ENCODE measurements around the gene DUOX1.

- no peak for TF ChIP-seq EZH2 (IDR thresholded peaks at IDR 0.05; ENCODE audit: insufficient read depth, poor library complexity, severe bottlenecking)
- TF ChIP-seq EZH2phosphoT487 (IDR thresholded peaks at IDR 0.05; ENCODE audit: insufficient read depth, low read depth): no peak
These were observed 39.2 kb downstream of the DUOX1 start for GRCh38 chr15:45168751-45169551.

All from GM23248 (cell line).